Measurements from ENCODE around the gene C4B. TPM values are rescaled to one million over a fixed set of nuclear protein-coding genes. Genes with fewer than 3 reads are reported as not detected.

C4B gene
- total RNA-seq (ENCODE audit: low replicate concordance): 3.2 and 24.0 TPM in 2 replicates

DNA sequence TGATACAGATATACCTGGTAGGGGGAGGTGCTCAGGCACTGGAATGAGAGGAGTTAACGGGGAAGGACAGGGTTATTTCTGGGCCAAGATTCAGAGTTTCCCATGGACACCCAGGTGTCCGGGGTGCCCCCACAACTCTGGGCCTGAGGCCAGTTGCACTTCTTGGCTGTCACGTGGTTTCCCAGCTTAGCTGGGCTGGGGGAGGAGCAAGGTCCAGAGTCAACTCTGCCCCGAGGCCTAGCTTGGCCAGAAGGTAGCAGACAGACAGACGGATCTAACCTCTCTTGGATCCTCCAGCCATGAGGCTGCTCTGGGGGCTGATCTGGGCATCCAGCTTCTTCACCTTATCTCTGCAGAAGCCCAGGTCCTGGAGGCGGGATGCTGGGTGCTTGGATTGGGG lies at the start of gene C4B:
Gene C4B, plus strand, starts transcription at position 249 of the 400 bp plus-strand sequence. Its CDS starts 51 bp downstream, at position 300.

DNA sequence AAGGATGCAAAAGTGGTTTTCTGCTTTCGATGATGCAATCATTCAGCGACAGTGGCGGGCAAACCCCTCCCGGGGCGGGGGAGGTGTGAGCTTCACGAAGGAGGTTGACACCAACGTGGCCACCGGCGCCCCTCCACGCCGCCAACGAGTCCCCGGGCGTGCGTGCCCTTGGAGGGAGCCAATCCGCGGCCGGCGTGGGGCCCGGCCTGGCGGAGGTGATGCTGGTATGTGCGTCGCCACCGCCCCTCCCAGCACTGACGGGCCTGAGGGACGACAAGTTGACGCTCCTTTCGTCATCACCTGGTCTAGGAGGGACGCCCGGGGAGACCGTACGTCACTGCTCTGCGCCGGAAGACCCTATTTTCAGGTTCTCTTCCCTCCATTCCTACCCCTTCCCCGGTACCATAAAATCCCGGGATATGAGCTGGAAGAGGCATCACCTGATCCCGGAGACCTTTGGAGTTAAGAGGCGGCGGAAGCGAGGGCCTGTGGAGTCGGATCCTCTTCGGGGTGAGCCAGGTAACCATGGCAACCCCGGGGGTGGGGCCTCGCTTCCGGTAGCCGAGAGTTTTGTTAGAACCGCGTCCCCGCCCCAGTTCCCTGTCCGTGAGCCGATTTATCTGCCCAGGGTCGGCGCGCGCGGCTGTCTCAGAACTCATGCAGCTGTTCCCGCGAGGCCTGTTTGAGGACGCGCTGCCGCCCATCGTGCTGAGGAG lies 42.4 kb upstream of the C4B start, which contains the start of gene DXO:
Gene DXO, minus strand, starts transcription at position 146 of the 716 bp plus-strand sequence. CDS start 463 bp downstream, outside the sequence.

DNA sequence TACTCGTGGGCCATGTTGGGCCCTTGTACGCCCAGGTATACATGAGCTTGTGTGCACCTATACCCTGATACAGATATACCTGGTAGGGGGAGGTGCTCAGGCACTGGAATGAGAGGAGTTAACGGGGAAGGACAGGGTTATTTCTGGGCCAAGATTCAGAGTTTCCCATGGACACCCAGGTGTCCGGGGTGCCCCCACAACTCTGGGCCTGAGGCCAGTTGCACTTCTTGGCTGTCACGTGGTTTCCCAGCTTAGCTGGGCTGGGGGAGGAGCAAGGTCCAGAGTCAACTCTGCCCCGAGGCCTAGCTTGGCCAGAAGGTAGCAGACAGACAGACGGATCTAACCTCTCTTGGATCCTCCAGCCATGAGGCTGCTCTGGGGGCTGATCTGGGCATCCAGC lies 32.9 kb upstream of the C4B start, which contains the start of gene C4A:
Gene C4A, plus strand, starts transcription at position 314 of the 400 bp plus-strand sequence. Its CDS starts 51 bp downstream, at position 365.

DNA sequence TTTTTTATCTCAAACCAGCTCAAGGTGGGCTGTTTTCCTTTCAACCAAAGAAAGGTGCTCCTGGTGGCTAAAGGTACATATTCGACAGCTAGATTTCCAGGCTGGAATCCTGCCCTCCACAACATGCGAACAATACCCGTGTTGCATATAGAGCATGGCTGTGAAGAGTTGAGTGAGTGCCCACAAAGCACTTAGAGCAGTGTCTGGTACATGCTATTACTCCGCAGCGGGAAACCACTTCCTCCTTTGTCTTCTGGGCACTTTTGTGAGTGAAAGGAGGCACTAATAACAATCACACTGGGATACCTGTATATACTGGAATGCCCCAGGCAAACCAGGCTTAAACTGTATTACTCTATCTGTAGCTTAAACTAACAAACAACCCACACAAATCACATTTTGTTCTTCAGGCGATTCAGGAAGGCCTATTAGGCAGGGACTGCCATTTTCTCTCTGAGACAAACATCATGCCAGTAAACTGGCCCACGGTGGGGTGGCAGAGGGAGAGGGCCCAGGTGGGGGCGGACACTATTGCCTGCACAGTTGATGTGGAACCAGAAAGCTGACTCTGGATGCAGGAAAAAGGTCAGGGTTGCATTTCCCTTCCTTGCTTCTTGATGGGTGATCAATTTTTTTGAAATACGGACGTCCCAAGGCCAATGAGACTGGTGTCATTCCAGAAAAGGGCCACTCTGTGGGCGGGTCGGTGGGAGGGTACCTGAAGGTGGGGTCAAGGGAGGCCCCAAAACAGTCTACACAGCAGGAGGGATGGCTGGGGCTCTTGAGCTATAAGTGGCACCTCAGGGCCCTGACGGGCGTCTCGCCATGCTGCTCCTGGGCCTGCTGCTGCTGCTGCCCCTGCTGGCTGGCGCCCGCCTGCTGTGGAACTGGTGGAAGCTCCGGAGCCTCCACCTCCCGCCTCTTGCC lies 23.3 kb downstream of the C4B start, which contains the start of gene CYP21A2:
Gene CYP21A2, plus strand, starts transcription at position 818 of the 927 bp plus-strand sequence. Its CDS starts 8 bp downstream, at position 826.

Other genes with a start within 250 kb of the C4B start
- gene VWA7, start 237.5 kb upstream of the C4B start, total RNA-seq (ENCODE audit: low replicate concordance): 0.15 and 0.23 TPM in 2 replicates
- gene VARS1, start 219.0 kb upstream of the C4B start, total RNA-seq (ENCODE audit: low replicate concordance): 37.9 and 59.7 TPM in 2 replicates
- gene LSM2, start 207.8 kb upstream of the C4B start, total RNA-seq (ENCODE audit: low replicate concordance): 24.6 and 27.8 TPM in 2 replicates
- gene HSPA1L, start 199.5 kb upstream of the C4B start, total RNA-seq (ENCODE audit: low replicate concordance): 0.98 and 4.1 TPM in 2 replicates
- 47.1 and 396 TPM in 2 replicates for gene HSPA1A, start 199.3 kb upstream of the C4B start, total RNA-seq (ENCODE audit: low replicate concordance)
- 66.7 and 494 TPM in 2 replicates for gene HSPA1B, start 187.1 kb upstream of the C4B start, total RNA-seq (ENCODE audit: low replicate concordance)
- 54.9 and 72.8 TPM in 2 replicates for gene NEU1, start 152.0 kb upstream of the C4B start, total RNA-seq (ENCODE audit: low replicate concordance)
- not detected in 2 replicates for gene SLC44A4, start 135.8 kb upstream of the C4B start, total RNA-seq (ENCODE audit: low replicate concordance)
- 41.5 and 175 TPM in 2 replicates for gene EHMT2, start 117.1 kb upstream of the C4B start, total RNA-seq (ENCODE audit: low replicate concordance)
- 6.2 and 12.4 TPM in 2 replicates for gene ZBTB12, start 112.7 kb upstream of the C4B start, total RNA-seq (ENCODE audit: low replicate concordance)
- 0.90 and 26.7 TPM in 2 replicates for gene C2, start 87.1 kb upstream of the C4B start, total RNA-seq (ENCODE audit: low replicate concordance)
- 15.0 and 108 TPM in 2 replicates for gene CFB, start 68.7 kb upstream of the C4B start, total RNA-seq (ENCODE audit: low replicate concordance)
- gene NELFE, start 55.8 kb upstream of the C4B start, total RNA-seq (ENCODE audit: low replicate concordance): 77.8 and 109 TPM in 2 replicates
- 48.6 and 68.8 TPM in 2 replicates for gene SKIC2, start 55.6 kb upstream of the C4B start, total RNA-seq (ENCODE audit: low replicate concordance)
- gene DXO, start 42.7 kb upstream of the C4B start, total RNA-seq (ENCODE audit: low replicate concordance): 6.9 and 12.9 TPM in 2 replicates
- 3.7 and 23.1 TPM in 2 replicates for gene C4A, start 32.7 kb upstream of the C4B start, total RNA-seq (ENCODE audit: low replicate concordance)
- gene CYP21A2, start 23.6 kb downstream of the C4B start, total RNA-seq (ENCODE audit: low replicate concordance): 0.08 TPM in 1 of 2 replicates, not detected in the other
- 1.1 and 55.9 TPM in 2 replicates for gene TNXB, start 94.5 kb downstream of the C4B start, total RNA-seq (ENCODE audit: low replicate concordance)
- 8.6 and 11.2 TPM in 2 replicates for gene ATF6B, start 113.5 kb downstream of the C4B start, total RNA-seq (ENCODE audit: low replicate concordance)
- 5.1 TPM in 2 replicates for gene FKBPL, start 115.5 kb downstream of the C4B start, total RNA-seq (ENCODE audit: low replicate concordance)
- gene PRRT1, start 137.1 kb downstream of the C4B start, total RNA-seq (ENCODE audit: low replicate concordance): 0.08 and 0.12 TPM in 2 replicates
- 16.5 and 38.4 TPM in 2 replicates for gene PPT2, start 139.3 kb downstream of the C4B start, total RNA-seq (ENCODE audit: low replicate concordance)
- 0.75 and 3.5 TPM in 2 replicates for gene EGFL8, start 149.8 kb downstream of the C4B start, total RNA-seq (ENCODE audit: low replicate concordance)
- gene AGPAT1, start 161.3 kb downstream of the C4B start, total RNA-seq (ENCODE audit: low replicate concordance): 16.8 and 18.8 TPM in 2 replicates
- 29.3 and 31.0 TPM in 2 replicates for gene RNF5, start 163.6 kb downstream of the C4B start, total RNA-seq (ENCODE audit: low replicate concordance)
- gene AGER, start 169.5 kb downstream of the C4B start, total RNA-seq (ENCODE audit: low replicate concordance): 0.15 TPM in 1 of 2 replicates, not detected in the other
- gene PBX2, start 175.4 kb downstream of the C4B start, total RNA-seq (ENCODE audit: low replicate concordance): 19.5 and 24.7 TPM in 2 replicates
- gene GPSM3, start 177.8 kb downstream of the C4B start, total RNA-seq (ENCODE audit: low replicate concordance): 0.35 and 1.4 TPM in 2 replicates
- gene NOTCH4, start 209.3 kb downstream of the C4B start, total RNA-seq (ENCODE audit: low replicate concordance): 0.82 and 1.5 TPM in 2 replicates

Measured in smooth muscle cell of the coronary artery (primary cell).